H9 (cell line): ENCODE data around the gene SMTNL2. TPM values are rescaled to one million over a fixed set of nuclear protein-coding genes. Genes with fewer than 3 reads are reported as not detected.

ENCODE experiments used
- DNase-seq: peaks from one replicate; pipeline ENCODE4 v3.0.0-alpha.2; 2017
- H2AFZ ChIP-seq: one replicate; pipeline ENCODE4 v1.6.1; 2013; ENCODE audit warnings: mild to moderate bottlenecking, low read length, control low read depth, moderate library complexity
- H2AK5ac ChIP-seq: 2 replicates; pipeline ENCODE4 v1.6.1; 2013; ENCODE audit warnings: low read length, control low read depth, mixed read lengths; ENCODE audit not compliant: insufficient read length
- H2BK120ac ChIP-seq: one replicate; pipeline ENCODE4 v1.6.1; 2013; ENCODE audit warnings: low read depth, mild to moderate bottlenecking, low read length, control low read depth, inconsistent platforms; ENCODE audit not compliant: poor library complexity, severe bottlenecking
- H2BK12ac ChIP-seq: 2 replicates; pipeline ENCODE4 v1.6.1; 2013; ENCODE audit warnings: low read length, control low read depth, mixed read lengths, low read depth; ENCODE audit not compliant: insufficient read length
- H2BK15ac ChIP-seq: 2 replicates; pipeline ENCODE4 v1.6.1; 2013; ENCODE audit warnings: low read depth, low read length, control low read depth
- H2BK20ac ChIP-seq: one replicate; pipeline ENCODE4 v1.6.1; 2013; ENCODE audit warnings: low read depth, mild to moderate bottlenecking, low read length, control low read depth, inconsistent platforms; ENCODE audit not compliant: poor library complexity, severe bottlenecking
- H2BK5ac ChIP-seq: 2 replicates; pipeline ENCODE4 v1.6.1; 2013; ENCODE audit warnings: low read length, control low read depth, mixed read lengths; ENCODE audit not compliant: insufficient read length
- H3K14ac ChIP-seq: 2 replicates; pipeline ENCODE4 v1.6.1; 2013; ENCODE audit warnings: low read length, control low read depth; ENCODE audit not compliant: insufficient read depth
- H3K18ac ChIP-seq: 2 replicates; pipeline ENCODE4 v1.6.1; 2013; ENCODE audit warnings: low read depth, mild to moderate bottlenecking, mixed read lengths, low read length, control low read depth; ENCODE audit not compliant: insufficient read length
- H3K23ac ChIP-seq: 2 replicates; pipeline ENCODE4 v1.6.1; 2013; ENCODE audit warnings: low read length, control low read depth, mixed read lengths, low read depth; ENCODE audit not compliant: insufficient read length
- H3K23me2 ChIP-seq: 2 replicates; pipeline ENCODE4 v1.6.1; 2013; ENCODE audit warnings: low read depth, mild to moderate bottlenecking, mixed read lengths, low read length, control low read depth; ENCODE audit not compliant: insufficient read length, poor library complexity, severe bottlenecking
- H3K27ac ChIP-seq: 2 replicates; pipeline ENCODE4 v1.5.1; 2013; ENCODE audit warnings: low read length, control low read depth, mixed read lengths, low read depth; ENCODE audit not compliant: insufficient read length
- H3K27me3 ChIP-seq: 2 replicates; pipeline ENCODE4 v1.6.1; 2013; ENCODE audit warnings: low read length, control low read depth, inconsistent platforms; ENCODE audit not compliant: insufficient read depth
- H3K4ac ChIP-seq: 2 replicates; pipeline ENCODE4 v1.6.1; 2013; ENCODE audit warnings: low read depth, mild to moderate bottlenecking, control low read depth, inconsistent platforms, low read length, moderate library complexity
- H3K4me1 ChIP-seq: 2 replicates; pipeline ENCODE4 v1.6.1; 2013; ENCODE audit warnings: low read length, control low read depth, inconsistent platforms; ENCODE audit not compliant: insufficient read depth
- H3K4me2 ChIP-seq: 2 replicates; pipeline ENCODE4 v1.6.1; 2013; ENCODE audit warnings: low read length, control low read depth, mixed read lengths; ENCODE audit not compliant: insufficient read length, insufficient read depth
- H3K56ac ChIP-seq: 2 replicates; pipeline ENCODE4 v1.6.1; 2013; ENCODE audit warnings: low read depth, mild to moderate bottlenecking, mixed read lengths, low read length, control low read depth; ENCODE audit not compliant: insufficient read length
- H3K79me1 ChIP-seq: 2 replicates; pipeline ENCODE4 v1.6.1; 2013; ENCODE audit warnings: low read depth, mild to moderate bottlenecking, moderate library complexity, low read length, control low read depth, inconsistent platforms; ENCODE audit not compliant: insufficient read depth, poor library complexity, severe bottlenecking
- H3K79me2 ChIP-seq: 2 replicates; pipeline ENCODE4 v1.6.1; 2013; ENCODE audit warnings: low read length, control low read depth, inconsistent platforms; ENCODE audit not compliant: insufficient read depth
- H3K9ac ChIP-seq: 2 replicates; pipeline ENCODE4 v1.6.1; 2013; ENCODE audit warnings: low read length, control low read depth, mixed read lengths; ENCODE audit not compliant: insufficient read length; ENCODE audit errors: extremely low read depth
- H3K9me3 ChIP-seq: one replicate; pipeline ENCODE4 v1.6.1; 2013; ENCODE audit warnings: low read depth, low read length, inconsistent platforms; ENCODE audit not compliant: control insufficient read depth
- H3T11ph ChIP-seq: one replicate; pipeline ENCODE4 v1.6.1; 2013; ENCODE audit warnings: mild to moderate bottlenecking, low read length, control low read depth, inconsistent platforms
- H4K20me1 ChIP-seq: one replicate; pipeline ENCODE4 v1.6.1; 2013; ENCODE audit not compliant: control insufficient read depth, insufficient read length, insufficient read depth
- H4K5ac ChIP-seq: 2 replicates; pipeline ENCODE4 v1.6.1; 2013; ENCODE audit warnings: low read depth, mild to moderate bottlenecking, mixed read lengths, low read length, control low read depth; ENCODE audit not compliant: insufficient read length
- H4K8ac ChIP-seq: replicated peaks from 2 replicates; pipeline ENCODE4 v1.6.1; 2013; ENCODE audit warnings: low read length, control low read depth, mixed read lengths, low read depth; ENCODE audit not compliant: insufficient read length
- H4K91ac ChIP-seq: 2 replicates; pipeline ENCODE4 v1.6.1; 2013; ENCODE audit warnings: low read depth, mild to moderate bottlenecking, moderate library complexity, mixed read lengths, low read length, control low read depth; ENCODE audit not compliant: insufficient read length
- H3K27ac Mint-ChIP-seq, 3 experiments: 2 replicates in 2 of 3; 3 replicates in 1 of 3; pipeline ENCODE4 v1.8.0; 2020 to 2021; ENCODE audit warnings: mixed read lengths in 3 of 3, mild to moderate bottlenecking in 1 of 3, moderate library complexity in 1 of 3
- H3K27me3 Mint-ChIP-seq: 2 replicates; pipeline ENCODE4 v1.8.0; 2021; ENCODE audit warnings: low read depth, mild to moderate bottlenecking, moderate library complexity, mixed read lengths
- H3K36me3 Mint-ChIP-seq, 3 experiments: 2 replicates in 2 of 3; 3 replicates in 1 of 3; pipeline ENCODE4 v1.8.0; 2020 to 2021; ENCODE audit warnings: low read depth in 3 of 3, mixed read lengths in 3 of 3; ENCODE audit not compliant: insufficient read depth in 1 of 3
- H3K4me1 Mint-ChIP-seq, 2 experiments: 2 replicates each; pipeline ENCODE4 v1.8.0; 2020; ENCODE audit warnings: mixed read lengths in 2 of 2
- H3K4me3 Mint-ChIP-seq, 2 experiments: 2 replicates in 1 of 2; 3 replicates in 1 of 2; pipeline ENCODE4 v1.8.0; 2020 to 2021; ENCODE audit warnings: mild to moderate bottlenecking in 2 of 2, mixed read lengths in 2 of 2, moderate library complexity in 1 of 2
- H3K9me3 Mint-ChIP-seq, 2 experiments: 2 replicates in 1 of 2; 3 replicates in 1 of 2; pipeline ENCODE4 v1.8.0; 2020; ENCODE audit warnings: mild to moderate bottlenecking in 2 of 2, mixed read lengths in 2 of 2, moderate library complexity in 1 of 2
- WGBS: extraction: QIAGEN DNeasy Blood & Tissue Kit; methylation state at CpG from one replicate; pipeline ENCODE4 v1.1.7; 2013; ENCODE audit warnings: missing lambda C conversion rate, low lambda C conversion rate, mixed read lengths; ENCODE audit not compliant: insufficient read length; ENCODE audit errors: extremely low coverage; 5-methylcytosine and 5-hydroxymethylcytosine counted together
- total RNA-seq: library from RNA; stranded (reverse); gene quantifications from 2 replicates; pipeline ENCODE4 v1.2.1, GENCODE V29; 2021
- TF ChIP-seq, protein P1 (sequence below): fragments of 200-600 bp; sonication (generic); conservative IDR thresholded peaks from 3 replicates; pipeline ENCODE4 v1.8.0; 2021; ENCODE audit warnings: antibody characterized with exemption, mild to moderate bottlenecking

Gene SMTNL2
- total RNA-seq, 1 experiment from 2014 or later, result 0.77 TPM

GRCh38 chr17:4609761-4610160, 25.4 kb downstream of the SMTNL2 start:
- Histone ChIP-seq H2AK5ac (no peak overlapping the region), H3K56ac (no peak overlapping the region), H4K5ac (no peak overlapping the region), H2BK15ac (no peak overlapping the region), H4K8ac (no peak overlapping the region), H2BK120ac (no peak overlapping the region), H3K79me2 (no peaks in the 10 kb centered on the region), H3K27me3 (no peaks in the 10 kb centered on the region), H3K79me1 (no peaks in the 10 kb centered on the region), H3K23me2 (no peaks in the 10 kb centered on the region), H2BK12ac (no peak overlapping the region), H2AFZ (no peak overlapping the region), H3K9me3 (no peaks in the 10 kb centered on the region), H3K4me1 (no peaks in the 10 kb centered on the region), H3K27ac (no peak overlapping the region), H3T11ph (no peak overlapping the region), H4K91ac (no peak overlapping the region), H3K18ac (no peak overlapping the region), H3K4ac (no peak overlapping the region), H2BK20ac (no peak overlapping the region), H3K14ac (no peak overlapping the region), H3K4me2 (no peak overlapping the region), H3K9ac (no peak overlapping the region), H3K23ac (no peak overlapping the region), H2BK5ac (no peak overlapping the region), H4K20me1 (no peaks in the 10 kb centered on the region)
- TF ChIP-seq, protein P1, sequence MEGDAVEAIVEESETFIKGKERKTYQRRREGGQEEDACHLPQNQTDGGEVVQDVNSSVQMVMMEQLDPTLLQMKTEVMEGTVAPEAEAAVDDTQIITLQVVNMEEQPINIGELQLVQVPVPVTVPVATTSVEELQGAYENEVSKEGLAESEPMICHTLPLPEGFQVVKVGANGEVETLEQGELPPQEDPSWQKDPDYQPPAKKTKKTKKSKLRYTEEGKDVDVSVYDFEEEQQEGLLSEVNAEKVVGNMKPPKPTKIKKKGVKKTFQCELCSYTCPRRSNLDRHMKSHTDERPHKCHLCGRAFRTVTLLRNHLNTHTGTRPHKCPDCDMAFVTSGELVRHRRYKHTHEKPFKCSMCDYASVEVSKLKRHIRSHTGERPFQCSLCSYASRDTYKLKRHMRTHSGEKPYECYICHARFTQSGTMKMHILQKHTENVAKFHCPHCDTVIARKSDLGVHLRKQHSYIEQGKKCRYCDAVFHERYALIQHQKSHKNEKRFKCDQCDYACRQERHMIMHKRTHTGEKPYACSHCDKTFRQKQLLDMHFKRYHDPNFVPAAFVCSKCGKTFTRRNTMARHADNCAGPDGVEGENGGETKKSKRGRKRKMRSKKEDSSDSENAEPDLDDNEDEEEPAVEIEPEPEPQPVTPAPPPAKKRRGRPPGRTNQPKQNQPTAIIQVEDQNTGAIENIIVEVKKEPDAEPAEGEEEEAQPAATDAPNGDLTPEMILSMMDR, result no peak
- no CpG with 5 or more reads among the region's 7 CpGs for WGBS
- Mint-ChIP-seq H3K27ac (no peak overlapping the region), H3K9me3 (no peaks in the 10 kb centered on the region), H3K36me3 (no peaks in the 10 kb centered on the region), H3K4me3 (no peak overlapping the region), H3K27me3 (peaks cover 3% of the 10 kb centered on the region; the same call in 1 of the 2 replicates), H3K4me1 (peaks cover 14 to 25% of the 10 kb centered on the region in 2 experiments)
- no peak for DNase-seq
